Measurements from ENCODE around the gene HOXD13. TPM values are rescaled to one million over a fixed set of nuclear protein-coding genes. Genes with fewer than 3 reads are reported as not detected.

HOXD13 gene
- total RNA-seq, 1 experiment from 2014 or later: not detected

- ChIA-PET POLR2A (ENCODE audit: unreplicated experiment) (no interaction called here), CTCF (no interaction called here)
- no peak for TF ChIP-seq EZH2 (IDR thresholded peaks at IDR 0.05; ENCODE audit: low read depth)
- no peak for TF ChIP-seq CTCF (conservative IDR thresholded peaks at IDR 0.05)
- H3K4me3 ChIP-seq: no peak overlapping the region
- H3K9me3 ChIP-seq (ENCODE audit: insufficient read depth, low read depth): no peaks in the 10 kb centered on the region
- H3K4me2 ChIP-seq: no peak overlapping the region
- H3K27me3 ChIP-seq (ENCODE audit: insufficient read depth, low read depth): peaks cover 59% of the 10 kb centered on the region
- no TSS peak for BruUV-seq (replicated peaks)
- no peaks in the 10 kb centered on the region for H3K79me2 ChIP-seq (ENCODE audit: low read depth)
- H3K36me3 ChIP-seq (ENCODE audit: low read depth): no peaks in the 10 kb centered on the region
- H3F3A ChIP-seq (ENCODE audit: insufficient read depth, low read depth): no peaks in the 10 kb centered on the region
- no peak for DNase-seq
- H2AFZ ChIP-seq: no peak overlapping the region
- H4K20me1 ChIP-seq (ENCODE audit: insufficient read depth): no peaks in the 10 kb centered on the region
- H3K9me2 ChIP-seq (ENCODE audit: insufficient read depth): no peaks in the 10 kb centered on the region
- intact Hi-C loops (cut with micrococcal nuclease; ENCODE audit: unreplicated experiment): no loop called here
- H3K4me1 ChIP-seq (replicated peaks; ENCODE audit: insufficient read depth): no peaks in the 10 kb centered on the region
- H3K27ac ChIP-seq: no peak overlapping the region
Measured at GRCh38 chr2:176071330-176072291, 20.9 kb upstream of the HOXD13 start.

GRCh38 chr2:176072292-176072669, 20.2 kb upstream of the HOXD13 start:
- intact Hi-C loops (cut with micrococcal nuclease; ENCODE audit: unreplicated experiment): no loop called here
- H3K27ac ChIP-seq: no peak overlapping the region
- CTCF ChIA-PET: no interaction called here
- H4K20me1 ChIP-seq (ENCODE audit: insufficient read depth): no peaks in the 10 kb centered on the region
- no TSS peak for BruUV-seq (replicated peaks)
- H2AFZ ChIP-seq: no peak overlapping the region
- H3F3A ChIP-seq (ENCODE audit: insufficient read depth, low read depth): no peaks in the 10 kb centered on the region
- no peaks in the 10 kb centered on the region for H3K9me2 ChIP-seq (ENCODE audit: insufficient read depth)
- H3K4me1 ChIP-seq (replicated peaks; ENCODE audit: insufficient read depth): no peaks in the 10 kb centered on the region
- POLR2A ChIA-PET (ENCODE audit: unreplicated experiment): no interaction called here
- TF ChIP-seq EZH2 (IDR thresholded peaks at IDR 0.05; ENCODE audit: low read depth): no peak
- TF ChIP-seq CTCF (conservative IDR thresholded peaks at IDR 0.05): no peak
- H3K36me3 ChIP-seq (ENCODE audit: low read depth): no peaks in the 10 kb centered on the region
- no peaks in the 10 kb centered on the region for H3K9me3 ChIP-seq (ENCODE audit: insufficient read depth, low read depth)
- no peak overlapping the region for H3K4me2 ChIP-seq
- DNase-seq: no peak
- H3K79me2 ChIP-seq (ENCODE audit: low read depth): no peaks in the 10 kb centered on the region
- peaks cover 66% of the 10 kb centered on the region for H3K27me3 ChIP-seq (ENCODE audit: insufficient read depth, low read depth)
- no peak overlapping the region for H3K4me3 ChIP-seq

- intact Hi-C loops (cut with micrococcal nuclease; ENCODE audit: unreplicated experiment): no loop called here
- TF ChIP-seq EZH2 (IDR thresholded peaks at IDR 0.05; ENCODE audit: low read depth) (peak; percentile 76), CTCF (conservative IDR thresholded peaks at IDR 0.05) (no peak)
- no peaks in the 10 kb centered on the region for H4K20me1 ChIP-seq (ENCODE audit: insufficient read depth)
- no peak overlapping the region for H3K4me2 ChIP-seq
- no peak overlapping the region for H3K27ac ChIP-seq
- no peaks in the 10 kb centered on the region for H3K36me3 ChIP-seq (ENCODE audit: low read depth)
- no peaks in the 10 kb centered on the region for H3K9me2 ChIP-seq (ENCODE audit: insufficient read depth)
- no peak for DNase-seq
- no peaks in the 10 kb centered on the region for H3K9me3 ChIP-seq (ENCODE audit: insufficient read depth, low read depth)
- no peaks in the 10 kb centered on the region for H3K4me1 ChIP-seq (replicated peaks; ENCODE audit: insufficient read depth)
- CTCF ChIA-PET: no interaction called here
- POLR2A ChIA-PET (ENCODE audit: unreplicated experiment): no interaction called here
- H3K27me3 ChIP-seq (ENCODE audit: insufficient read depth, low read depth): peaks cover 72% of the 10 kb centered on the region
- no peak overlapping the region for H3K4me3 ChIP-seq
- no TSS peak for BruUV-seq (replicated peaks)
- H3F3A ChIP-seq (ENCODE audit: insufficient read depth, low read depth): no peaks in the 10 kb centered on the region
- H3K79me2 ChIP-seq (ENCODE audit: low read depth): no peaks in the 10 kb centered on the region
- no peak overlapping the region for H2AFZ ChIP-seq
Measured at GRCh38 chr2:176072951-176073904, 19.3 kb upstream of the HOXD13 start.

Measured in PC-9 (cell line).